ENCODE data around the gene WNT2.
"Not testable (repeated sequence)": the region's sequence is repeated elsewhere in the genome, so short reads cannot be mapped to it uniquely, and the experiment has no call there.

WNT2 gene

GRCh38 chr7:117302396-117302795 lies 20.5 kb downstream of the WNT2 start:
- no peak overlapping the region for H3K4me2 ChIP-seq
- no peak overlapping the region for H3K9ac ChIP-seq
- H2AFZ ChIP-seq (ENCODE audit: low read depth) = no peak overlapping the region
- no peaks in the 10 kb centered on the region for H3K4me1 ChIP-seq (ENCODE audit: low read depth, poor library complexity, severe bottlenecking)
- H3K27me3 ChIP-seq (ENCODE audit: insufficient read depth, low read depth) = no peaks in the 10 kb centered on the region
- H3K79me2 ChIP-seq (ENCODE audit: insufficient read depth, low read depth) = no peaks in the 10 kb centered on the region
- no peaks in the 10 kb centered on the region for H4K20me1 ChIP-seq (ENCODE audit: insufficient read depth)
- no peaks in the 10 kb centered on the region for H3K36me3 ChIP-seq (ENCODE audit: insufficient read depth)
- no peak overlapping the region for H3K4me3 ChIP-seq (IDR thresholded peaks at IDR 0.05; ENCODE audit: insufficient read depth, low read depth, low read length)
- TF ChIP-seq CTCF (conservative IDR thresholded peaks at IDR 0.05; ENCODE audit: low read depth, low read length) = no peak
- H3K27ac ChIP-seq = no peak overlapping the region

DNA sequence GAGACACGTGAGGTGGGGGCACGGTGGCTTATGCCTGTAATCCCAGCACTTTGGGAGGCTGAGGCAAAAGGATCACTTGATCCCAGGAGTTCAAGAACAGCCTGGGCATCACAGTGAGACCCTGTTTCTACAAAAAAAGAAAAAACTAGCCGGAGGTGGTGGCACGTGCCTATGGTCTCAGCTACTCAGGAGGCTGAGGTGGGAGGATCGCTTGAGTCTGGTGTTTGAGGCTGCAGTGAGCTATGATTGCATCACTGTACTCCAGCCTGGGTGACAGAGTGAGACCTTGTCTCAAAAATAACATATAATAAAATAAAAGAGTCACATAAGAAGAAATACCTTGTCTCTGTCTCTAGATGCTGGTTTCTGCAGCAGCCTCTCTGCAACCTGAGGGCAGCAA lies 22.4 kb downstream of the WNT2 start:
- H3K4me2 ChIP-seq; H3K79me2 ChIP-seq (ENCODE audit: insufficient read depth, low read depth); H4K20me1 ChIP-seq (ENCODE audit: insufficient read depth); H3K27me3 ChIP-seq (ENCODE audit: insufficient read depth, low read depth); H3K4me3 ChIP-seq (IDR thresholded peaks at IDR 0.05; ENCODE audit: insufficient read depth, low read depth, low read length); H3K9ac ChIP-seq; H3K27ac ChIP-seq; H3K36me3 ChIP-seq (ENCODE audit: insufficient read depth); H2AFZ ChIP-seq (ENCODE audit: low read depth); H3K4me1 ChIP-seq (ENCODE audit: low read depth, poor library complexity, severe bottlenecking): not testable (repeated sequence)

GRCh38 chr7:117297606-117298005 lies 25.3 kb downstream of the WNT2 start:
- no peaks in the 10 kb centered on the region for H3K79me2 ChIP-seq (ENCODE audit: insufficient read depth, low read depth)
- H3K9ac ChIP-seq = no peak overlapping the region
- H3K27me3 ChIP-seq (ENCODE audit: insufficient read depth, low read depth) = no peaks in the 10 kb centered on the region
- H4K20me1 ChIP-seq (ENCODE audit: insufficient read depth) = no peaks in the 10 kb centered on the region
- no peaks in the 10 kb centered on the region for H3K4me1 ChIP-seq (ENCODE audit: low read depth, poor library complexity, severe bottlenecking)
- no peak for TF ChIP-seq CTCF (conservative IDR thresholded peaks at IDR 0.05; ENCODE audit: low read depth, low read length)
- H2AFZ ChIP-seq (ENCODE audit: low read depth) = no peak overlapping the region
- no peak overlapping the region for H3K27ac ChIP-seq
- no peak overlapping the region for H3K4me2 ChIP-seq
- H3K36me3 ChIP-seq (ENCODE audit: insufficient read depth) = no peaks in the 10 kb centered on the region
- no peak overlapping the region for H3K4me3 ChIP-seq (IDR thresholded peaks at IDR 0.05; ENCODE audit: insufficient read depth, low read depth, low read length)

DNA sequence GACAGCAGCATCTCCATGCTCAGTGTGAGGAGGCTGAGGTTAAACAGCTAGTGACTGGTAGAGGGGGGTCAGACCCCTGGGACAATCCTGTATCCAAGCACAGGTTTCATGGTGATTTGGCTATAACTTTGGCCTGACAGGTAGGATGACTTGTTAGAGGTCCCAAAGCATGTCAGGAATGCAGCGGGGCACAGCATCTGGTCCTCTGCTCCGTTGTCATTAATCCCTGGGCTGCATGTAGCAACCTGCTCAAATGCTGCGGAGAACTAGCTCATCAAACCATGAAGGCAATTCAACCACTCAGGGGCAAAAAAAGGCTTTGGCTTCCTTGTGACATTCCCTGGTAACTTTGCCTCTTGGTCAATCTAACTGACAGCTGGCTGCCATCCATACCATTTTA lies 26.8 kb downstream of the WNT2 start:
- H3K27me3 ChIP-seq (ENCODE audit: insufficient read depth, low read depth) = no peaks in the 10 kb centered on the region
- no peaks in the 10 kb centered on the region for H3K4me1 ChIP-seq (ENCODE audit: low read depth, poor library complexity, severe bottlenecking)
- no peak overlapping the region for H3K9ac ChIP-seq
- H3K36me3 ChIP-seq (ENCODE audit: insufficient read depth) = no peaks in the 10 kb centered on the region
- no peak overlapping the region for H3K4me2 ChIP-seq
- H4K20me1 ChIP-seq (ENCODE audit: insufficient read depth) = no peaks in the 10 kb centered on the region
- no peak overlapping the region for H3K4me3 ChIP-seq (IDR thresholded peaks at IDR 0.05; ENCODE audit: insufficient read depth, low read depth, low read length)
- H3K79me2 ChIP-seq (ENCODE audit: insufficient read depth, low read depth) = no peaks in the 10 kb centered on the region
- H2AFZ ChIP-seq (ENCODE audit: low read depth) = no peak overlapping the region
- no peak overlapping the region for H3K27ac ChIP-seq
- TF ChIP-seq CTCF (conservative IDR thresholded peaks at IDR 0.05; ENCODE audit: low read depth, low read length) = no peak

DNA sequence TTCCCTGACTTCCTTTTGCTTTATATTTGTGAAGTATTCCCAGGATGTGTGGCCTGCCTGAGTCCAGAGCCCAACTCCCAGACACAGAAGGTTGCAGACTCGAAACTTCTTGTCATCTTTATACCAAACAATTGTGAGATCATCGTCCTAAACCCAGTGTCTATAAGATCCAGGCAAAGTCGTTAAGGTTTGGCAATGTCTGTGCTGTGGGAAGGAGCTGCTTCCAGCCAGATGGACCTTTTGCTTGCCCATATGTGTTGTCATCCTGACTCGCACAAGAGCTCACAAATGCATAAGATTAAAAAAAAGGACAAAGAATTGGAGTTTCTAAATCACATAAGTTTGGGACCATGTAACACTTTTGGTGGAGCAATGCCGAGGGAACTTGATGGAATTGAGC lies 37.0 kb downstream of the WNT2 start:
- Histone ChIP-seq H3K36me3 (ENCODE audit: insufficient read depth) (no peaks in the 10 kb centered on the region), H3K4me3 (IDR thresholded peaks at IDR 0.05; ENCODE audit: insufficient read depth, low read depth, low read length) (no peak overlapping the region), H4K20me1 (ENCODE audit: insufficient read depth) (no peaks in the 10 kb centered on the region), H3K9ac (no peak overlapping the region), H3K79me2 (ENCODE audit: insufficient read depth, low read depth) (no peaks in the 10 kb centered on the region), H3K4me2 (no peak overlapping the region), H3K27me3 (ENCODE audit: insufficient read depth, low read depth) (no peaks in the 10 kb centered on the region), H3K27ac (no peak overlapping the region), H3K4me1 (ENCODE audit: low read depth, poor library complexity, severe bottlenecking) (no peaks in the 10 kb centered on the region), H2AFZ (ENCODE audit: low read depth) (no peak overlapping the region)
- no peak for TF ChIP-seq CTCF (conservative IDR thresholded peaks at IDR 0.05; ENCODE audit: low read depth, low read length)
